ENCODE data around the gene NUP160. TPM values are rescaled to one million over a fixed set of nuclear protein-coding genes. Genes with fewer than 3 reads are reported as not detected.
A peak's percentile ranks its signal among the peaks of the same experiment; 100 is the strongest.
"Not testable (repeated sequence)": the region's sequence is repeated elsewhere in the genome, so short reads cannot be mapped to it uniquely, and the experiment has no call there.

NUP160 gene
- total RNA-seq, 1 experiment from 2014 or later = 172 TPM

- TF ChIP-seq EZH2 (IDR thresholded peaks at IDR 0.05; ENCODE audit: borderline replicate concordance, low read depth, low read length, poor library complexity, severe bottlenecking) = no peak
- peak; percentile 26; the same call in 1 of the 2 replicates for TF ChIP-seq CTCF (conservative IDR thresholded peaks at IDR 0.05; ENCODE audit: low read depth, low read length)
- Histone ChIP-seq H3K27ac (ENCODE audit: low read depth, low read length, poor library complexity, severe bottlenecking) (peak overlapping the region; percentile 97), H3K4me3 (ENCODE audit: low read depth, low read length, poor library complexity, severe bottlenecking) (peak overlapping the region; percentile 60), H3K36me3 (ENCODE audit: insufficient read depth, low read length, poor library complexity, severe bottlenecking) (peaks cover 22% of the 10 kb centered on the region), H3K9me3 (ENCODE audit: low read depth, low read length, poor library complexity, severe bottlenecking) (no peaks in the 10 kb centered on the region), H3K4me1 (ENCODE audit: insufficient read depth, low read length, poor library complexity, severe bottlenecking) (peaks cover 21% of the 10 kb centered on the region), H3K27me3 (replicated peaks; ENCODE audit: insufficient read depth, low read depth, low read length, poor library complexity) (no peaks in the 10 kb centered on the region)
- no TSS peak for BruUV-seq (replicated peaks)
- ChIA-PET POLR2A (ENCODE audit: low non-redundant PET) (interaction anchor here (0.6 to 0.7 kb wide), 2 partner anchors 76 to 129 kb away, joined by 3 to 5 read pairs; no protein-coding TSS in a partner anchor), CTCF (no interaction called here)
- intact Hi-C loops (cut with micrococcal nuclease; ENCODE audit: unreplicated experiment) = no loop called here
- peak; percentile 94 for DNase-seq (ENCODE audit: low spot score)
Observed at GRCh38 chr11:47768101-47768612, 80.0 kb downstream of the NUP160 start.

GRCh38 chr11:47766509-47767227 lies 81.5 kb downstream of the NUP160 start:
- TF ChIP-seq EZH2 (IDR thresholded peaks at IDR 0.05; ENCODE audit: borderline replicate concordance, low read depth, low read length, poor library complexity, severe bottlenecking) = no peak
- intact Hi-C loops (cut with micrococcal nuclease; ENCODE audit: unreplicated experiment) = loop anchor here (1.0 kb wide), 1 partner anchor 344 kb away; no protein-coding TSS in a partner anchor
- BruUV-seq (replicated peaks) = no TSS peak

GRCh38 chr11:47765086-47765485 lies 83.1 kb downstream of the NUP160 start:
- TSS peak; percentile 42 for BruUV-seq (replicated peaks)
- POLR2A ChIA-PET (ENCODE audit: low non-redundant PET) = no interaction called here
- Histone ChIP-seq H3K27ac (ENCODE audit: low read depth, low read length, poor library complexity, severe bottlenecking) (peak overlapping the region; percentile 2), H3K9me3 (ENCODE audit: low read depth, low read length, poor library complexity, severe bottlenecking) (no peaks in the 10 kb centered on the region), H3K36me3 (ENCODE audit: insufficient read depth, low read length, poor library complexity, severe bottlenecking) (peaks cover 52% of the 10 kb centered on the region), H3K27me3 (replicated peaks; ENCODE audit: insufficient read depth, low read depth, low read length, poor library complexity) (no peaks in the 10 kb centered on the region), H3K4me3 (ENCODE audit: low read depth, low read length, poor library complexity, severe bottlenecking) (peak overlapping the region; percentile 60), H3K4me1 (ENCODE audit: insufficient read depth, low read length, poor library complexity, severe bottlenecking) (peaks cover 21% of the 10 kb centered on the region)
- CTCF ChIA-PET = no interaction called here
- no peak for TF ChIP-seq CTCF (conservative IDR thresholded peaks at IDR 0.05; ENCODE audit: low read depth, low read length)
- no peak for TF ChIP-seq EZH2 (IDR thresholded peaks at IDR 0.05; ENCODE audit: borderline replicate concordance, low read depth, low read length, poor library complexity, severe bottlenecking)
- intact Hi-C loops (cut with micrococcal nuclease; ENCODE audit: unreplicated experiment) = no loop called here
- no peak for DNase-seq (ENCODE audit: low spot score)

More at GRCh38 chr11:47766509-47767227, 81.5 kb downstream of the NUP160 start:
- Histone ChIP-seq H3K27ac (ENCODE audit: low read depth, low read length, poor library complexity, severe bottlenecking) (peak overlapping the region; percentile 97), H3K9me3 (ENCODE audit: low read depth, low read length, poor library complexity, severe bottlenecking) (no peaks in the 10 kb centered on the region), H3K4me1 (ENCODE audit: insufficient read depth, low read length, poor library complexity, severe bottlenecking) (peaks cover 21% of the 10 kb centered on the region), H3K36me3 (ENCODE audit: insufficient read depth, low read length, poor library complexity, severe bottlenecking) (peaks cover 36% of the 10 kb centered on the region), H3K27me3 (replicated peaks; ENCODE audit: insufficient read depth, low read depth, low read length, poor library complexity) (no peaks in the 10 kb centered on the region), H3K4me3 (ENCODE audit: low read depth, low read length, poor library complexity, severe bottlenecking) (peak overlapping the region; percentile 60)
- CTCF ChIA-PET = interaction anchor here (0.6 kb wide), 1 partner anchor 102 kb away, joined by 3 read pairs; no protein-coding TSS in a partner anchor
- POLR2A ChIA-PET (ENCODE audit: low non-redundant PET) = interaction anchor here (0.6 kb wide), 2 partner anchors 21 to 41 kb away, joined by 3 read pairs; no protein-coding TSS in a partner anchor
- peak; percentile 86 for DNase-seq (ENCODE audit: low spot score)

GRCh38 chr11:47759291-47759690 lies 88.9 kb downstream of the NUP160 start:
- CTCF ChIA-PET; H3K9me3 ChIP-seq (ENCODE audit: low read depth, low read length, poor library complexity, severe bottlenecking); H3K4me1 ChIP-seq (ENCODE audit: insufficient read depth, low read length, poor library complexity, severe bottlenecking); H3K4me3 ChIP-seq (ENCODE audit: low read depth, low read length, poor library complexity, severe bottlenecking); DNase-seq (ENCODE audit: low spot score); H3K27me3 ChIP-seq (replicated peaks; ENCODE audit: insufficient read depth, low read depth, low read length, poor library complexity); POLR2A ChIA-PET (ENCODE audit: low non-redundant PET); H3K27ac ChIP-seq (ENCODE audit: low read depth, low read length, poor library complexity, severe bottlenecking); BruUV-seq (replicated peaks); intact Hi-C loops (cut with micrococcal nuclease; ENCODE audit: unreplicated experiment): not testable (repeated sequence)
- peaks cover 94% of the 10 kb centered on the region for H3K36me3 ChIP-seq (ENCODE audit: insufficient read depth, low read length, poor library complexity, severe bottlenecking)
